Esophagus muscularis mucosa (tissue), 4 donors: ENCODE measurements around the gene CDKN2B-AS1. TPM values are rescaled to one million over a fixed set of nuclear protein-coding genes. Genes with fewer than 3 reads are reported as not detected.

Experiments used
- DNase-seq: peaks from one replicate; pipeline ENCODE4 v3.0.0-alpha.2; 2017; ENCODE audit errors: extremely low spot score
- H3K27ac ChIP-seq, 4 donors: fragments of 200-600 bp; sonication (generic); replicated peaks in 1 of 4; 1 replicate in 3 of 4; 2 replicates in 1 of 4; pipeline ENCODE4 v1.5.1; 2016 to 2019; ENCODE audit warnings: mild to moderate bottlenecking in 1 of 4
- H3K27me3 ChIP-seq, 4 donors: fragments of 200-600 bp; sonication (generic); one replicate each; pipeline versions ENCODE4 v1.5.1 to v1.6.0; 2016 to 2019
- H3K36me3 ChIP-seq, 4 donors: fragments of 200-600 bp; sonication (generic); one replicate each; pipeline ENCODE4 v1.5.1; 2016 to 2019
- H3K4me1 ChIP-seq, 4 donors: fragments of 200-600 bp; sonication (generic); one replicate each; pipeline ENCODE4 v1.5.1; 2016 to 2019
- H3K4me3 ChIP-seq, 4 donors: fragments of 200-600 bp; sonication (generic); 1 replicate in 2 of 4; 2 replicates in 2 of 4; pipeline ENCODE4 v1.5.1; 2016 to 2019; ENCODE audit warnings: mild to moderate bottlenecking in 4 of 4, moderate library complexity in 1 of 4
- H3K9me3 ChIP-seq, 4 donors: fragments of 200-600 bp; sonication (generic); 1 replicate in 3 of 4; 2 replicates in 1 of 4; pipeline ENCODE4 v1.5.1; 2016 to 2019
- EP300 ChIP-seq: sonication (generic); formaldehyde crosslinking; IDR thresholded peaks from one replicate; pipeline ENCODE4 v1.6.1; 2017; ENCODE audit warnings: antibody characterized with exemption
- POLR2A ChIP-seq: fragments of 450-650 bp; IDR thresholded peaks from one replicate; pipeline ENCODE4 v1.6.1; 2017; ENCODE audit warnings: antibody characterized with exemption, moderate library complexity, mild to moderate bottlenecking, low read depth
- POLR2AphosphoS5 ChIP-seq, 2 donors: sonication (generic); formaldehyde crosslinking; IDR thresholded peaks; one replicate each; pipeline ENCODE4 v1.6.1; 2017; ENCODE audit warnings: antibody characterized with exemption in 2 of 2
- WGBS: methylation state at CpG from one replicate; pipeline ENCODE4 v1.1.5; 2018; 5-methylcytosine and 5-hydroxymethylcytosine counted together
- intact Hi-C: fragments of 100-400 bp; cut with DNase I; formaldehyde crosslinking; loops from one replicate; pipeline ENCODE4 v1.15.1; 2023
- total RNA-seq, 4 donors: library from RNA; depleted of rRNA; stranded (reverse); fragments of >200 nt; gene quantifications; one replicate each; pipeline versions ENCODE4 v1.1.0 to v1.2.1, GENCODE V29; 2016
- TF ChIP-seq, protein P1 (sequence below), 3 experiments: fragments of 200-600 bp in 2 of 3; fragments of 450-650 bp in 1 of 3; sonication (generic) in 2 of 3; IDR thresholded peaks; one replicate each; pipeline ENCODE4 v1.5.1; 2017 to 2019; ENCODE audit warnings: antibody characterized with exemption in 3 of 3, mild to moderate bottlenecking in 2 of 3, moderate library complexity in 1 of 3

CDKN2B-AS1 gene
- total RNA-seq, 4 donors from 2014 or later = 0.52 to 1.3 (median 0.85) TPM

DNA sequence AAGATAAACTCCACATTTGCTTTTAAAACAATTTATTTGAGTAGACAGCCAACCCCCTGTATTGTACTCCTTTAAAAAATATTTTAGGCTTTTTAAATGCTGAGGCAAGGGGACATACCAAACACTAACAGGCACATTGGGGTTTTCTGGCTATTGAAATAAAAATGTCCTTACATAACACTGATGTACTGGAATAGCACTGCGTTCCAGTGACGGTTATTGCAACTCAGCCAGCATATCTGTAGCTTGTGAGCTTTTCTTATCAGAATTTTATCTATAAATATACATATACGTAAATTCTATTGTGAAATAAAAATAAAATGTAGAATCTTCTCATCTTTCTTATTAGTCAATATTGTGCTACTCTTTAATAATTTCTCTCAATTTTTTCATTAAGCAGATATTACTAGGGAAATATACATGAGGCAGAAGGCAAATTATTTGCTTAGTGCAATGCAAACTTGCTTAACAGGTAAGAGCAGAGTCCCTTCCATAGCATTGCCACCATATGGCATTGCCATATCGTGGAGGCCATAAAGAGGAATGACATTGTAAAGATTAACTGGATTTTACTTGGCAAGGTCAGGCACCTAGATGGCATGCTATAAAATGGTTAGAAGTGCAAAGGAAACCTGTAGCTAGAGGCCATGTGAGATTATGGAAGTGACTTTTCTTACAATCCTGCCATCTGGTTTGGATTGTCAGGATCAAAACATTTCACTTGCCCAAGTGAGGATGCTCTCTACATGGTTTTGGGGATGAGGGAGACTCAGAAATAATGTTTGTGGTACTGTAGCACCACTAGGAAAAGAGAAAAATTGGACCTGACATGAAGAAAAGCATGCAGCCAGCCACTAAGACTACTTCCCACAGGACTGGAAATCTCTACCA is 109.3 kb downstream of the CDKN2B-AS1 start:
- Histone ChIP-seq H3K27me3 (no peaks in the 10 kb centered on the region), H3K36me3 (no peaks in the 10 kb centered on the region), H3K27ac (peak overlapping the region; percentile 34 to 64 (median 46)), H3K4me3 (no peak overlapping the region), H3K9me3 (no peaks in the 10 kb centered on the region), H3K4me1 (peaks cover 1 to 27% (median 11%) of the 10 kb centered on the region in 4 donors)
- 66% methylated on average over 4 of the region's 4 CpGs for WGBS
- intact Hi-C loops = no loop called here
- TF ChIP-seq EP300 = no peak
- TF ChIP-seq, protein P1, sequence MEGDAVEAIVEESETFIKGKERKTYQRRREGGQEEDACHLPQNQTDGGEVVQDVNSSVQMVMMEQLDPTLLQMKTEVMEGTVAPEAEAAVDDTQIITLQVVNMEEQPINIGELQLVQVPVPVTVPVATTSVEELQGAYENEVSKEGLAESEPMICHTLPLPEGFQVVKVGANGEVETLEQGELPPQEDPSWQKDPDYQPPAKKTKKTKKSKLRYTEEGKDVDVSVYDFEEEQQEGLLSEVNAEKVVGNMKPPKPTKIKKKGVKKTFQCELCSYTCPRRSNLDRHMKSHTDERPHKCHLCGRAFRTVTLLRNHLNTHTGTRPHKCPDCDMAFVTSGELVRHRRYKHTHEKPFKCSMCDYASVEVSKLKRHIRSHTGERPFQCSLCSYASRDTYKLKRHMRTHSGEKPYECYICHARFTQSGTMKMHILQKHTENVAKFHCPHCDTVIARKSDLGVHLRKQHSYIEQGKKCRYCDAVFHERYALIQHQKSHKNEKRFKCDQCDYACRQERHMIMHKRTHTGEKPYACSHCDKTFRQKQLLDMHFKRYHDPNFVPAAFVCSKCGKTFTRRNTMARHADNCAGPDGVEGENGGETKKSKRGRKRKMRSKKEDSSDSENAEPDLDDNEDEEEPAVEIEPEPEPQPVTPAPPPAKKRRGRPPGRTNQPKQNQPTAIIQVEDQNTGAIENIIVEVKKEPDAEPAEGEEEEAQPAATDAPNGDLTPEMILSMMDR (IDR thresholded peaks at IDR 0.05) = no peak
- DNase-seq = no peak

GRCh38 chr9:22105005-22105722 is 110.6 kb downstream of the CDKN2B-AS1 start:
- WGBS = 87% methylated on average over 4 of the region's 4 CpGs
- Histone ChIP-seq H3K27ac (no peak overlapping the region), H3K4me1 (peaks cover 0 to 20% (median 8%) of the 10 kb centered on the region in 4 donors), H3K4me3 (no peak overlapping the region), H3K27me3 (no peaks in the 10 kb centered on the region), H3K9me3 (no peaks in the 10 kb centered on the region), H3K36me3 (no peaks in the 10 kb centered on the region)
- DNase-seq = no peak
- TF ChIP-seq POLR2A (no peak), POLR2AphosphoS5 (IDR thresholded peaks at IDR 0.05) (no peak), EP300 (no peak)
- TF ChIP-seq, protein P1 (IDR thresholded peaks at IDR 0.05) = no peak
- intact Hi-C loops = no loop called here

DNA sequence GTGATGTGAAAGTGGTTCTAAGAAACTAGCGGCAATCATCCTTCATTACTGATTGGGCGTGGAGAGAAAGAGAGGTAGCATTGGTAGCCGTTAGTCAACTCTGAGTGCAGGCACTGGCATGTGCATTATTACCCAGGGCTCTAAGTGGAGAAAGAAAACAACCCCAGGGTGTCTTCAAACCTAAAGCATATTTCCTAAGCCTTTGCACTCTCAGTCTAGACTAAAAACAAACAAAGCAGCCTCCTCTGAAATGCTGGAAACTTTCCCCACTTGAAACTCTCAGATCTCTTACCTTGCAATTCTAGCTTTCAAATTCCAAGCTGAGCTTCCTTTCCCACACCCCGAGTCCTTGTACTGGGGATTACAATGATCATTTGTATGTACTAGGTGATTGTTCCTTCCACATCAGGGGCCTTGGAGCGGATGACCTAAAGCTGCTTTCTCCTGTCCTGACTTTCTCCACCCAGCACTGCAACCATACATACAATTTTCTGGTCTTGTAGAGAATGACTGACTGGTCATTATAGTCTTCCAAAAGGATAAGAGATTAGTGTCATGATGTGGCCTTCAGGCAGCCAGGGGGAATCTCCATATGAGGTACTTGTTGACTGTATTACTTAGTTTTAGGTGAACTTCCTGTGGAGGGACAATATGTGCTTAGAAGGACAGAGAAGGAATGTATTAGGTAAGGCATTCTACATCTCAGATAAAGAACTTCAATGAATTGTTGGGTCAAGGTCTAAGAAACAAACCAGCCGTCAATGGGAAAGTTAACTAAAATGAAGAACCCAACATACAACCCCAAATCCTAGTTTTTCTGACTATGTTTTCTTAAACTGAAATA is 112.8 kb downstream of the CDKN2B-AS1 start:
- H3K9me3 ChIP-seq = no peaks in the 10 kb centered on the region
- H3K27ac ChIP-seq = no peak overlapping the region
- H3K4me1 ChIP-seq = peaks cover 0 to 18% (median 8%) of the 10 kb centered on the region in 4 donors
- no peaks in the 10 kb centered on the region for H3K27me3 ChIP-seq
- TF ChIP-seq POLR2AphosphoS5 (IDR thresholded peaks at IDR 0.05) = no peak
- TF ChIP-seq, protein P1 (IDR thresholded peaks at IDR 0.05) = no peak
- no peak for TF ChIP-seq POLR2A
- no peak for TF ChIP-seq EP300
- DNase-seq = no peak
- H3K4me3 ChIP-seq = no peak overlapping the region
- no peaks in the 10 kb centered on the region for H3K36me3 ChIP-seq
- WGBS = 90% methylated on average over 6 of the region's 6 CpGs
- intact Hi-C loops = no loop called here

- DNase-seq = no peak
- H3K4me1 ChIP-seq = peaks cover 0 to 5% (median 4%) of the 10 kb centered on the region in 4 donors
- no peak for TF ChIP-seq EP300
- 72% methylated on average over 4 of the region's 4 CpGs for WGBS
- no peaks in the 10 kb centered on the region for H3K27me3 ChIP-seq
- no peak overlapping the region for H3K4me3 ChIP-seq
- H3K27ac ChIP-seq = no peak overlapping the region
- intact Hi-C loops = no loop called here
- H3K36me3 ChIP-seq = no peaks in the 10 kb centered on the region
- no peaks in the 10 kb centered on the region for H3K9me3 ChIP-seq
These were observed 114.2 kb downstream of the CDKN2B-AS1 start for GRCh38 chr9:22108581-22109370.
